ENCODE data around the gene RNASE7. TPM values are rescaled to one million over a fixed set of nuclear protein-coding genes. Genes with fewer than 3 reads are reported as not detected.
"Not testable (repeated sequence)": the region's sequence is repeated elsewhere in the genome, so short reads cannot be mapped to it uniquely, and the experiment has no call there.

Gene RNASE7
- total RNA-seq = under 1 TPM in 4 of 8 experiments, not detected in 4; 0.14 to 0.40 (median 0.29) TPM

GRCh38 chr14:21041676-21042433, at the start of gene RNASE7:
Gene RNASE7 (plus strand): TSS chr14:21042362. CDS start chr14:21042993, 631 bp downstream.
- ATAC-seq (replicated peaks in 6 of 8) = peak in 2 of 8 experiments; percentile 24 to 43
- 17 to 82% (median 77%) methylated on average over 2 to 10 of the region's 11 CpGs; no CpG with 5 or more reads in 2 of the 10 experiments for WGBS, 10 experiments
- Histone ChIP-seq H3K27ac (no peak within 1 kb of the TSS), H3K4me1 (replicated peaks in 1 of 2) (no peaks in the 10 kb centered on the region), H3K4me3 (no peak within 1 kb of the TSS)
- in situ Hi-C loops (cut with MboI; ENCODE audit: low pct_unique_long_range_greater_than_20kb in 2 of 9, low sequenced_read_pairs in 9 of 9, unreplicated experiment in 9 of 9) = no loop called here

GRCh38 chr14:20996521-20996920, 45.6 kb upstream of the RNASE7 start:
- peaks cover 4 to 5% of the 10 kb centered on the region in 2 donors for H3K4me1 ChIP-seq (replicated peaks in 1 of 2)
- no peak for ATAC-seq (replicated peaks in 6 of 8)
- in situ Hi-C loops (cut with MboI; ENCODE audit: low pct_unique_long_range_greater_than_20kb in 2 of 9, low sequenced_read_pairs in 9 of 9, unreplicated experiment in 9 of 9) = no loop called here
- H3K4me3 ChIP-seq = no peak overlapping the region
- no peak overlapping the region for H3K27ac ChIP-seq
- 76 to 100% (median 96%) methylated on average over 2 to 10 of the region's 14 CpGs; no CpG with 5 or more reads in 4 of the 10 experiments for WGBS, 10 experiments

- no peak for ATAC-seq (replicated peaks in 6 of 8)
- Histone ChIP-seq H3K27ac (no peak overlapping the region), H3K4me3 (no peak overlapping the region), H3K4me1 (replicated peaks in 1 of 2) (no peaks in the 10 kb centered on the region)
- in situ Hi-C loops (cut with MboI; ENCODE audit: low pct_unique_long_range_greater_than_20kb in 2 of 9, low sequenced_read_pairs in 9 of 9, unreplicated experiment in 9 of 9) = no loop called here
- WGBS, 10 experiments = 50 to 100% (median 82%) methylated on average over 1 to 4 of the region's 4 CpGs
Observed at GRCh38 chr14:20997115-20997514, 45.0 kb upstream of the RNASE7 start.

- Histone ChIP-seq H3K4me1 (replicated peaks in 1 of 2) (no peaks in the 10 kb centered on the region), H3K27ac (no peak overlapping the region), H3K4me3 (no peak overlapping the region)
- WGBS, 10 experiments = 0 to 90% (median 79%) methylated on average over 1 to 6 of the region's 6 CpGs
- ATAC-seq (replicated peaks in 6 of 8) = no peak
- in situ Hi-C loops (cut with MboI; ENCODE audit: low pct_unique_long_range_greater_than_20kb in 2 of 9, low sequenced_read_pairs in 9 of 9, unreplicated experiment in 9 of 9) = no loop called here
Observed at GRCh38 chr14:20997564-20997963, 44.6 kb upstream of the RNASE7 start.

GRCh38 chr14:20998139-20998538, 44.0 kb upstream of the RNASE7 start:
- H3K4me3 ChIP-seq = no peak overlapping the region
- 28 to 95% (median 78%) methylated on average over 1 to 3 of the region's 3 CpGs; no CpG with 5 or more reads in 2 of the 10 experiments for WGBS, 10 experiments
- no peak overlapping the region for H3K27ac ChIP-seq
- in situ Hi-C loops (cut with MboI; ENCODE audit: low pct_unique_long_range_greater_than_20kb in 2 of 9, low sequenced_read_pairs in 9 of 9, unreplicated experiment in 9 of 9) = no loop called here
- no peak for ATAC-seq (replicated peaks in 6 of 8)
- H3K4me1 ChIP-seq (replicated peaks in 1 of 2) = no peaks in the 10 kb centered on the region

GRCh38 chr14:20998674-20999366, 43.3 kb upstream of the RNASE7 start, which contains the start of gene SLC39A2:
Gene SLC39A2 (plus strand): TSS chr14:20999293. CDS start chr14:20999447, 154 bp downstream.
- Histone ChIP-seq H3K4me1 (replicated peaks in 1 of 2) (no peaks in the 10 kb centered on the region), H3K27ac (no peak within 1 kb of the TSS), H3K4me3 (no peak within 1 kb of the TSS)
- in situ Hi-C loops (cut with MboI; ENCODE audit: low pct_unique_long_range_greater_than_20kb in 2 of 9, low sequenced_read_pairs in 9 of 9, unreplicated experiment in 9 of 9) = no loop called here
- ATAC-seq (replicated peaks in 6 of 8) = peak in 3 of 8 experiments; percentile 88 to 99 (median 99)
- 0 to 100% (median 49%) methylated on average over 1 to 3 of the region's 6 CpGs; no CpG with 5 or more reads in 3 of the 10 experiments for WGBS, 10 experiments

- in situ Hi-C loops (cut with MboI; ENCODE audit: low pct_unique_long_range_greater_than_20kb in 2 of 9, low sequenced_read_pairs in 9 of 9, unreplicated experiment in 9 of 9) = no loop called here
- ATAC-seq (replicated peaks in 6 of 8) = no peak
- WGBS, 10 experiments = 50 to 100% (median 83%) methylated on average over 1 to 4 of the region's 4 CpGs; no CpG with 5 or more reads in 1 of the 10 experiments
- H3K4me1 ChIP-seq (replicated peaks in 1 of 2) = no peaks in the 10 kb centered on the region
- no peak overlapping the region for H3K4me3 ChIP-seq
- no peak overlapping the region for H3K27ac ChIP-seq
Observed at GRCh38 chr14:20999591-20999990, 42.6 kb upstream of the RNASE7 start.

GRCh38 chr14:21001218-21001617, 40.9 kb upstream of the RNASE7 start:
- WGBS, 10 experiments = 50 to 100% (median 74%) methylated on average over 2 to 3 of the region's 7 CpGs; no CpG with 5 or more reads in 6 of the 10 experiments
- H3K4me3 ChIP-seq = no peak overlapping the region

GRCh38 chr14:21003788-21004346, 38.3 kb upstream of the RNASE7 start:
- Histone ChIP-seq H3K4me3 (no peak overlapping the region), H3K4me1 (replicated peaks in 1 of 2) (no peaks in the 10 kb centered on the region), H3K27ac (no peak overlapping the region)
- 64 to 96% (median 78%) methylated on average over 2 to 8 of the region's 14 CpGs; no CpG with 5 or more reads in 2 of the 10 experiments for WGBS, 10 experiments
- ATAC-seq (replicated peaks in 6 of 8) = no peak
- in situ Hi-C loops (cut with MboI; ENCODE audit: low pct_unique_long_range_greater_than_20kb in 2 of 9, low sequenced_read_pairs in 9 of 9, unreplicated experiment in 9 of 9) = loop anchor here in 1 of 9 experiments (25.0 kb wide), 1 partner anchor 108 kb away; the partner anchor contains the start of gene TMEM253

More at GRCh38 chr14:21001218-21001617, 40.9 kb upstream of the RNASE7 start:
- no peak for ATAC-seq (replicated peaks in 6 of 8)
- no peaks in the 10 kb centered on the region for H3K4me1 ChIP-seq (replicated peaks in 1 of 2)
- in situ Hi-C loops (cut with MboI; ENCODE audit: low pct_unique_long_range_greater_than_20kb in 2 of 9, low sequenced_read_pairs in 9 of 9, unreplicated experiment in 9 of 9) = loop anchor here in 1 of 9 experiments (25.0 kb wide), 1 partner anchor 111 kb away; the partner anchor contains the start of gene TMEM253
- H3K27ac ChIP-seq = no peak overlapping the region

GRCh38 chr14:21009721-21010120, 32.4 kb upstream of the RNASE7 start:
- H3K4me3 ChIP-seq; H3K27ac ChIP-seq; ATAC-seq (replicated peaks in 6 of 8); H3K4me1 ChIP-seq (replicated peaks in 1 of 2): not testable (repeated sequence)
- in situ Hi-C loops (cut with MboI; ENCODE audit: low pct_unique_long_range_greater_than_20kb in 2 of 9, low sequenced_read_pairs in 9 of 9, unreplicated experiment in 9 of 9) = loop anchor here in 1 of 9 experiments (25.0 kb wide), 1 partner anchor 103 kb away; the partner anchor contains the start of gene TMEM253
- WGBS, 10 experiments = 0 to 67% (median 38%) methylated on average over 1 to 3 of the region's 3 CpGs; no CpG with 5 or more reads in 2 of the 10 experiments

- in situ Hi-C loops (cut with MboI; ENCODE audit: low pct_unique_long_range_greater_than_20kb in 2 of 9, low sequenced_read_pairs in 9 of 9, unreplicated experiment in 9 of 9) = loop anchor here in 1 of 9 experiments (25.0 kb wide), 1 partner anchor 101 kb away; the partner anchor contains the start of gene TMEM253
- H3K27ac ChIP-seq = no peak overlapping the region
- 80 to 83% methylated on average over 1 of the region's 1 CpG; no CpG with 5 or more reads in 8 of the 10 experiments for WGBS, 10 experiments
- H3K4me3 ChIP-seq = no peak overlapping the region
- ATAC-seq (replicated peaks in 6 of 8) = no peak
- H3K4me1 ChIP-seq (replicated peaks in 1 of 2) = peaks cover 3 to 4% of the 10 kb centered on the region in 2 donors
Observed at GRCh38 chr14:21011136-21011535, 31.0 kb upstream of the RNASE7 start.

GRCh38 chr14:21014761-21015190, 27.4 kb upstream of the RNASE7 start:
- Histone ChIP-seq H3K4me1 (replicated peaks in 1 of 2) (peaks cover 3 to 4% of the 10 kb centered on the region in 2 donors), H3K4me3 (no peak overlapping the region), H3K27ac (no peak overlapping the region)
- peak; percentile 92 to 98 (median 96) for ATAC-seq (replicated peaks in 6 of 8)
- in situ Hi-C loops (cut with MboI; ENCODE audit: low pct_unique_long_range_greater_than_20kb in 2 of 9, low sequenced_read_pairs in 9 of 9, unreplicated experiment in 9 of 9) = loop anchor here in 1 of 9 experiments (25.0 kb wide), 1 partner anchor 98 kb away; the partner anchor contains the start of gene TMEM253
- WGBS, 10 experiments = 0 to 20% (median 0%) methylated on average over 1 to 4 of the region's 4 CpGs; no CpG with 5 or more reads in 4 of the 10 experiments

Measured in motor neuron (in vitro differentiated cells).